Measurements from ENCODE around the gene ACLY.
A peak's percentile ranks its signal among the peaks of the same experiment; 100 is the strongest.

ACLY gene

GRCh38 chr17:41894791-41895331 lies 23.9 kb downstream of the ACLY start:
- ChIA-PET POLR2A (interaction anchor here (0.7 to 2.1 kb wide), 2 partner anchors 36 to 83 kb away, joined by 3 to 7 read pairs; partner anchors contain the start of gene ODAD4), CTCF (interaction anchor here (0.6 to 1.6 kb wide), 6 partner anchors 8 to 199 kb away, joined by 3 to 9 read pairs (median 4); no protein-coding TSS in a partner anchor)
- H3K4me1 ChIP-seq (ENCODE audit: control insufficient read depth, insufficient read depth, low read length), result no peaks in the 10 kb centered on the region
- no peak overlapping the region for H3K4me3 ChIP-seq (ENCODE audit: low read depth, low read length)
- no peaks in the 10 kb centered on the region for H3K9me3 ChIP-seq (ENCODE audit: control insufficient read depth, insufficient read depth, low read depth, low read length)
- H3K36me3 ChIP-seq (ENCODE audit: control insufficient read depth in 2 of 2, insufficient read depth in 1 of 2, low read length in 2 of 2), result peaks cover 78 to 93% of the 10 kb centered on the region in 2 experiments
- H3K27ac ChIP-seq (ENCODE audit: extremely low read depth, low read depth, low read length), result no peak overlapping the region
- TF ChIP-seq KLF1 (tag by site-specific recombination; IDR thresholded peaks at IDR 0.05) (no peak), ZNF23 (tag by site-specific recombination; IDR thresholded peaks at IDR 0.05; ENCODE audit: borderline replicate concordance) (no peak), ZNF626 (tag by site-specific recombination; IDR thresholded peaks at IDR 0.05) (no peak), ZNF211 (tag by site-specific recombination; IDR thresholded peaks at IDR 0.05; ENCODE audit: low read depth) (no peak), ZNF624 (tag by site-specific recombination; IDR thresholded peaks at IDR 0.05) (no peak), ZNF785 (tag by site-specific recombination; IDR thresholded peaks at IDR 0.05) (no peak), SP3 (tag by site-specific recombination; IDR thresholded peaks at IDR 0.05) (peak; percentile 20; the same call in 1 of the 2 replicates), HOXC10 (CRISPR knock-in tag; IDR thresholded peaks at IDR 0.05) (no peak), ZNF623 (tag by site-specific recombination; IDR thresholded peaks at IDR 0.05) (no peak), IKZF3 (tag by site-specific recombination; IDR thresholded peaks at IDR 0.05) (no peak), ZNF776 (tag by site-specific recombination; IDR thresholded peaks at IDR 0.05; ENCODE audit: borderline replicate concordance) (no peak), PRDM1 (tag by site-specific recombination; IDR thresholded peaks at IDR 0.05) (peak; percentile 77), BCL6B (tag by site-specific recombination; IDR thresholded peaks at IDR 0.05) (no peak), ZNF221 (tag by site-specific recombination; IDR thresholded peaks at IDR 0.05; ENCODE audit: borderline replicate concordance) (no peak), ZNF175 (tag by site-specific recombination; IDR thresholded peaks at IDR 0.05) (no peak), ZNF747 (tag by site-specific recombination; IDR thresholded peaks at IDR 0.05) (no peak), KLF10 (tag by site-specific recombination; IDR thresholded peaks at IDR 0.05) (no peak), ZNF639 (tag by site-specific recombination; IDR thresholded peaks at IDR 0.05) (no peak; the same call in 1 of the 2 replicates), ZNF660 (tag by site-specific recombination; IDR thresholded peaks at IDR 0.05) (peak; percentile 70; the same call in 1 of the 2 replicates), ZNF10 (tag by site-specific recombination; IDR thresholded peaks at IDR 0.05) (peak; percentile 48; the same call in 1 of the 2 replicates), GLIS1 (tag by site-specific recombination; IDR thresholded peaks at IDR 0.05) (peak; percentile 98), ZIC2 (tag by site-specific recombination; IDR thresholded peaks at IDR 0.05) (no peak)
- TF ChIP-seq, protein P1, sequence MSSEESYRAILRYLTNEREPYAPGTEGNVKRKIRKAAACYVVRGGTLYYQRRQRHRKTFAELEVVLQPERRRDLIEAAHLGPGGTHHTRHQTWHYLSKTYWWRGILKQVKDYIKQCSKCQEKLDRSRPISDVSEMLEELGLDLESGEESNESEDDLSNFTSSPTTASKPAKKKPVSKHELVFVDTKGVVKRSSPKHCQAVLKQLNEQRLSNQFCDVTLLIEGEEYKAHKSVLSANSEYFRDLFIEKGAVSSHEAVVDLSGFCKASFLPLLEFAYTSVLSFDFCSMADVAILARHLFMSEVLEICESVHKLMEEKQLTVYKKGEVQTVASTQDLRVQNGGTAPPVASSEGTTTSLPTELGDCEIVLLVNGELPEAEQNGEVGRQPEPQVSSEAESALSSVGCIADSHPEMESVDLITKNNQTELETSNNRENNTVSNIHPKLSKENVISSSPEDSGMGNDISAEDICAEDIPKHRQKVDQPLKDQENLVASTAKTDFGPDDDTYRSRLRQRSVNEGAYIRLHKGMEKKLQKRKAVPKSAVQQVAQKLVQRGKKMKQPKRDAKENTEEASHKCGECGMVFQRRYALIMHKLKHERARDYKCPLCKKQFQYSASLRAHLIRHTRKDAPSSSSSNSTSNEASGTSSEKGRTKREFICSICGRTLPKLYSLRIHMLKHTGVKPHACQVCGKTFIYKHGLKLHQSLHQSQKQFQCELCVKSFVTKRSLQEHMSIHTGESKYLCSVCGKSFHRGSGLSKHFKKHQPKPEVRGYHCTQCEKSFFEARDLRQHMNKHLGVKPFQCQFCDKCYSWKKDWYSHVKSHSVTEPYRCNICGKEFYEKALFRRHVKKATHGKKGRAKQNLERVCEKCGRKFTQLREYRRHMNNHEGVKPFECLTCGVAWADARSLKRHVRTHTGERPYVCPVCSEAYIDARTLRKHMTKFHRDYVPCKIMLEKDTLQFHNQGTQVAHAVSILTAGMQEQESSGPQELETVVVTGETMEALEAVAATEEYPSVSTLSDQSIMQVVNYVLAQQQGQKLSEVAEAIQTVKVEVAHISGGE (tag by site-specific recombination; conservative IDR thresholded peaks at IDR 0.05; ENCODE audit: low read depth), result no peak
- TF ChIP-seq, protein P2, sequence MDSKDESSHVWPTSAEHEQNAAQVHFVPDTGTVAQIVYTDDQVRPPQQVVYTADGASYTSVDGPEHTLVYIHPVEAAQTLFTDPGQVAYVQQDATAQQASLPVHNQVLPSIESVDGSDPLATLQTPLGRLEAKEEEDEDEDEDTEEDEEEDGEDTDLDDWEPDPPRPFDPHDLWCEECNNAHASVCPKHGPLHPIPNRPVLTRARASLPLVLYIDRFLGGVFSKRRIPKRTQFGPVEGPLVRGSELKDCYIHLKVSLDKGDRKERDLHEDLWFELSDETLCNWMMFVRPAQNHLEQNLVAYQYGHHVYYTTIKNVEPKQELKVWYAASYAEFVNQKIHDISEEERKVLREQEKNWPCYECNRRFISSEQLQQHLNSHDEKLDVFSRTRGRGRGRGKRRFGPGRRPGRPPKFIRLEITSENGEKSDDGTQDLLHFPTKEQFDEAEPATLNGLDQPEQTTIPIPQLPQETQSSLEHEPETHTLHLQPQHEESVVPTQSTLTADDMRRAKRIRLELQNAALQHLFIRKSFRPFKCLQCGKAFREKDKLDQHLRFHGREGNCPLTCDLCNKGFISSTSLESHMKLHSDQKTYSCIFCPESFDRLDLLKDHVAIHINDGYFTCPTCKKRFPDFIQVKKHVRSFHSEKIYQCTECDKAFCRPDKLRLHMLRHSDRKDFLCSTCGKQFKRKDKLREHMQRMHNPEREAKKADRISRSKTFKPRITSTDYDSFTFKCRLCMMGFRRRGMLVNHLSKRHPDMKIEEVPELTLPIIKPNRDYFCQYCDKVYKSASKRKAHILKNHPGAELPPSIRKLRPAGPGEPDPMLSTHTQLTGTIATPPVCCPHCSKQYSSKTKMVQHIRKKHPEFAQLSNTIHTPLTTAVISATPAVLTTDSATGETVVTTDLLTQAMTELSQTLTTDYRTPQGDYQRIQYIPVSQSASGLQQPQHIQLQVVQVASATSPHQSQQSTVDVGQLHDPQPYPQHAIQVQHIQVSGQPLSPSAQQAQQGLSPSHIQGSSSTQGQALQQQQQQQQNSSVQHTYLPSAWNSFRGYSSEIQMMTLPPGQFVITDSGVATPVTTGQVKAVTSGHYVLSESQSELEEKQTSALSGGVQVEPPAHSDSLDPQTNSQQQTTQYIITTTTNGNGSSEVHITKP (tag by site-specific recombination; IDR thresholded peaks at IDR 0.05), result peak; percentile 95
- TF ChIP-seq, protein P3, sequence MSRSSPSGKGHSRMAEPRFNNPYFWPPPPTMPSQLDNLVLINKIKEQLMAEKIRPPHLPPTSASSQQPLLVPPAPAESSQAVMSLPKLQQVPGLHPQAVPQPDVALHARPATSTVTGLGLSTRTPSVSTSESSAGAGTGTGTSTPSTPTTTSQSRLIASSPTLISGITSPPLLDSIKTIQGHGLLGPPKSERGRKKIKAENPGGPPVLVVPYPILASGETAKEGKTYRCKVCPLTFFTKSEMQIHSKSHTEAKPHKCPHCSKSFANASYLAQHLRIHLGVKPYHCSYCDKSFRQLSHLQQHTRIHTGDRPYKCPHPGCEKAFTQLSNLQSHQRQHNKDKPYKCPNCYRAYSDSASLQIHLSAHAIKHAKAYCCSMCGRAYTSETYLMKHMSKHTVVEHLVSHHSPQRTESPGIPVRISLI (tag by site-specific recombination; IDR thresholded peaks at IDR 0.05), result no peak
- TF ChIP-seq, protein P4, sequence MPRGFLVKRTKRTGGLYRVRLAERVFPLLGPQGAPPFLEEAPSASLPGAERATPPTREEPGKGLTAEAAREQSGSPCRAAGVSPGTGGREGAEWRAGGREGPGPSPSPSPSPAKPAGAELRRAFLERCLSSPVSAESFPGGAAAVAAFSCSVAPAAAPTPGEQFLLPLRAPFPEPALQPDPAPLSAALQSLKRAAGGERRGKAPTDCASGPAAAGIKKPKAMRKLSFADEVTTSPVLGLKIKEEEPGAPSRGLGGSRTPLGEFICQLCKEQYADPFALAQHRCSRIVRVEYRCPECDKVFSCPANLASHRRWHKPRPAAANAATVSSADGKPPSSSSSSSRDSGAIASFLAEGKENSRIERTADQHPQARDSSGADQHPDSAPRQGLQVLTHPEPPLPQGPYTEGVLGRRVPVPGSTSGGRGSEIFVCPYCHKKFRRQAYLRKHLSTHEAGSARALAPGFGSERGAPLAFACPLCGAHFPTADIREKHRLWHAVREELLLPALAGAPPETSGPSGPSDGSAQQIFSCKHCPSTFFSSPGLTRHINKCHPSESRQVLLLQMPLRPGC (tag by site-specific recombination; IDR thresholded peaks at IDR 0.05), result no peak; the same call in 1 of the 2 replicates

Measured in HEK293 (cell line).